ENCODE measurements around the gene LINGO4.

The LINGO4 gene, protein sequence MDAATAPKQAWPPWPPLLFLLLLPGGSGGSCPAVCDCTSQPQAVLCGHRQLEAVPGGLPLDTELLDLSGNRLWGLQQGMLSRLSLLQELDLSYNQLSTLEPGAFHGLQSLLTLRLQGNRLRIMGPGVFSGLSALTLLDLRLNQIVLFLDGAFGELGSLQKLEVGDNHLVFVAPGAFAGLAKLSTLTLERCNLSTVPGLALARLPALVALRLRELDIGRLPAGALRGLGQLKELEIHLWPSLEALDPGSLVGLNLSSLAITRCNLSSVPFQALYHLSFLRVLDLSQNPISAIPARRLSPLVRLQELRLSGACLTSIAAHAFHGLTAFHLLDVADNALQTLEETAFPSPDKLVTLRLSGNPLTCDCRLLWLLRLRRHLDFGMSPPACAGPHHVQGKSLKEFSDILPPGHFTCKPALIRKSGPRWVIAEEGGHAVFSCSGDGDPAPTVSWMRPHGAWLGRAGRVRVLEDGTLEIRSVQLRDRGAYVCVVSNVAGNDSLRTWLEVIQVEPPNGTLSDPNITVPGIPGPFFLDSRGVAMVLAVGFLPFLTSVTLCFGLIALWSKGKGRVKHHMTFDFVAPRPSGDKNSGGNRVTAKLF

GRCh38 chr1:151805066-151805820 lies at the start of gene LINGO4:
TSS of gene LINGO4 (minus strand) at chr1:151805419. CDS start at chr1:151802704, 2,715 bp downstream.
- no peak for DNase-seq (ENCODE audit: low read depth in 4 of 4, low spot score in 1 of 4)

- DNase-seq (ENCODE audit: low read depth in 4 of 4, low spot score in 1 of 4) = no peak
These were observed 49.4 kb upstream of the LINGO4 start for GRCh38 chr1:151854658-151855057.

GRCh38 chr1:151853411-151853943 lies 48.3 kb upstream of the LINGO4 start, which contains the start of gene THEM5:
TSS of gene THEM5 (minus strand) at chr1:151853712. CDS start at chr1:151853565, 147 bp downstream.
- DNase-seq (ENCODE audit: low read depth in 4 of 4, low spot score in 1 of 4) = no peak

DNA sequence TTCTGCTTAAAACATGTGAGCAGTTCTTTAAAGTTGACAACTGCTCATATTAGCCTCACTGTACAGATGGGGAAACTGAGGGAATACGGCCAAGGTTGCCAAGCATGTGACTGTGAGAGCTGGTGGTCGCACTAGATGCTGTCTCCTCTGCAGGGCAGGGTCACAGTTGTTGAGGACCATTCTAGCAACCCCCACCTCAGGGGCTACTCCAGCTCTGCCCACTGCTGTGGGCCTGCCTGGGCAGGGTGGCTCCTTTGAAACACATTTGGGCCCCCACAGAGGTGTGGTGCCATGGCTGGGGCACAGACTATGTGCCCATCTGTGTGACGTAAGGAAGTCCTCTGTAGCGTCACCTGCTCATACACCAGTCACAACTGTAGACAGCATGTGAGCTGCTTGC lies 47.5 kb upstream of the LINGO4 start:
- DNase-seq (ENCODE audit: low read depth in 4 of 4, low spot score in 1 of 4) = no peak

DNA sequence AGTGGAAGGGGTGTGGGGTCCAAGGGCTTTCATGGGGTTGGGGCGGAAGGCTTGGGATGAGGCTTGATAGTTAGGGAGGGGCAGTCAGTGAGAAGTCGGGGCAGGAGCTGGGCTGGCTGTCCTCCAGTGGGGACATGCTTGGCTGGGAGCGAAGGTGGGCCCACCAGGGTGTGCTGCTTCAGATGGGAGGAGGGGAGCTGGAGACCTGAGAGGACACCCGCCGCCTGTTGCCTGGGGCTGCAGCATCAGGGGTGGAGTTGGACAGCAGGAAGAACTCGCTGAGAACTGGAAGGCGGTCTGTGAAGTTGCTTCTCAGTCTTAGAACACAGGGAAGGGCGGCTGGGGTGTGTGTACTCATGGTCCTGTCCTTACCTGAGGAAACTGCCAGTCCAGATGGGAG lies 46.7 kb upstream of the LINGO4 start:
- no peak for DNase-seq (ENCODE audit: low read depth in 4 of 4, low spot score in 1 of 4)

DNA sequence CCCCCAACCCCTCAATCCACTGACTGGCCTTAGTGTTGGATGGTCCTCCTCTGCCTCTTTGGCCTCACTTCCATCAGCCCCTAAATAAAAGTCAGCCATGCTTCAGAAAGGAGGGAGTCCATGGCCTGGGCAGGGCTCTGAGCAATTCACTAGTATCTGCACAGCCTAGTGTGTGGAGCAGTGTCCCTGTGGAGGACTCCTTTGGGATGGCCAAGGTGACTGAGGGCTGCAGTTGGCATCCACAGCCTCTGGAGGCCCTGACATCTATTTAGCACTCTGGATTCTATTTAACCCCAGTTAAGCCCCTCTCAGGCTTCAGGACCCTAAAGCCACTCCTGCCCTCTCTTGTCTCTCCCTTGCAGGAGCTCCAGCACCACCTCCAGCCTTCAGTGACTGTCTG lies 44.7 kb upstream of the LINGO4 start:
- DNase-seq (ENCODE audit: low read depth in 4 of 4, low spot score in 1 of 4) = no peak

GRCh38 chr1:151849126-151849525 lies 43.9 kb upstream of the LINGO4 start:
- DNase-seq (ENCODE audit: low read depth in 4 of 4, low spot score in 1 of 4) = no peak

GRCh38 chr1:151847867-151848596 lies 42.8 kb upstream of the LINGO4 start:
- no peak for DNase-seq (ENCODE audit: low read depth in 4 of 4, low spot score in 1 of 4)

DNA sequence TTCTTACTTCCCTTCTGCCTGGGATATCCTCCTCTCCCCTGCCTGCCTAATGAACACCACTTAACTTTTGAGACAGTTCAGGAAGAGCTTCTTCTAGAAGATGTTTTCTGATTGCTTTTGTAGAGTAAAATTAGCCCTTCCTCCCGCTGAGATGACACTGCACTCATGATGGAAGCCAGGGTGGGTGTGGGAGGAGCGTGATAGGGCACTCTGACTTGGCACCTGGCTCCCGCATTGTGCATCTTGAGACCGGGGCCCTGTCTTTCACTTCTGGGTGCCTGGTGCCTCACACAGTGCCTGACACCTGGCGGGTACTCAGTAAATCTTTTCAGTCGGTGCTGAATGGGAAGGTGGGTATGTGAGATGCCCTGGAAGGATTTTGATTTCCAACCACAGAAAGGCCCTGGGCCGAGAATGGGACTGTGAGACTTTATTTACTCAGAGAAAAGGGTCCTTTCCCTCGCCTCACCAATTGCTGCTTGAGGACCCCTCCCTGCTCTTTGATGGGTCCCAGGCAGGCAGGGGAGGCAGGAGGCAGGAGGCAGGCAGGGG lies 41.5 kb upstream of the LINGO4 start:
- no peak for DNase-seq (ENCODE audit: low read depth in 4 of 4, low spot score in 1 of 4)

DNA sequence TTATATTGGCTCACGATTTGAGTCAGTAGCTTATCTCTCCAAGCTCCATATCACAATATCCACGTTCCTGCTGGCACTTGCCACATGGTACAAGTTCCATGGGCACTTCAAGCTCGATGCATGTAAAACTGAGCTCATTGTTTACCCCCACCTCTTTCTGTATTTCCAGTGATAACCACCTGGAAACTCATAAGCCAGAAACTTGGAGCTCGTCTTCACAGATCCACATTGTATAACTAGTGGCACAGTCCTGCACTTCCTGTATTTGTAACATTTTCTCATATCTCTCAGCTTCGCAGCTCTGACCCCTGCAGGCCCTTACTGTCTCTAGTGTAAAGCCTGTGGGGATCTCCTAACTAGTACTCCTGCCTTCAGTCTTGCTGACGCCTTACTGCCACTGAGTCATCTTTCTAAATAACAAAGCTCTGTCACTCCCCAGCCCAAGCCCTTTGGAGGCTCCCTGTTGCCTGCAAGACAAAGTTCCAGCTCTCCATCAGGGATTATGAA lies 40.9 kb upstream of the LINGO4 start:
- DNase-seq (ENCODE audit: low read depth in 4 of 4, low spot score in 1 of 4) = no peak

GRCh38 chr1:151843398-151843797 lies 38.2 kb upstream of the LINGO4 start:
- no peak for DNase-seq (ENCODE audit: low read depth in 4 of 4, low spot score in 1 of 4)

GRCh38 chr1:151841141-151841540 lies 35.9 kb upstream of the LINGO4 start:
- no peak for DNase-seq (ENCODE audit: low read depth in 4 of 4, low spot score in 1 of 4)

GRCh38 chr1:151840421-151840820 lies 35.2 kb upstream of the LINGO4 start:
- DNase-seq (ENCODE audit: low read depth in 4 of 4, low spot score in 1 of 4) = no peak

DNA sequence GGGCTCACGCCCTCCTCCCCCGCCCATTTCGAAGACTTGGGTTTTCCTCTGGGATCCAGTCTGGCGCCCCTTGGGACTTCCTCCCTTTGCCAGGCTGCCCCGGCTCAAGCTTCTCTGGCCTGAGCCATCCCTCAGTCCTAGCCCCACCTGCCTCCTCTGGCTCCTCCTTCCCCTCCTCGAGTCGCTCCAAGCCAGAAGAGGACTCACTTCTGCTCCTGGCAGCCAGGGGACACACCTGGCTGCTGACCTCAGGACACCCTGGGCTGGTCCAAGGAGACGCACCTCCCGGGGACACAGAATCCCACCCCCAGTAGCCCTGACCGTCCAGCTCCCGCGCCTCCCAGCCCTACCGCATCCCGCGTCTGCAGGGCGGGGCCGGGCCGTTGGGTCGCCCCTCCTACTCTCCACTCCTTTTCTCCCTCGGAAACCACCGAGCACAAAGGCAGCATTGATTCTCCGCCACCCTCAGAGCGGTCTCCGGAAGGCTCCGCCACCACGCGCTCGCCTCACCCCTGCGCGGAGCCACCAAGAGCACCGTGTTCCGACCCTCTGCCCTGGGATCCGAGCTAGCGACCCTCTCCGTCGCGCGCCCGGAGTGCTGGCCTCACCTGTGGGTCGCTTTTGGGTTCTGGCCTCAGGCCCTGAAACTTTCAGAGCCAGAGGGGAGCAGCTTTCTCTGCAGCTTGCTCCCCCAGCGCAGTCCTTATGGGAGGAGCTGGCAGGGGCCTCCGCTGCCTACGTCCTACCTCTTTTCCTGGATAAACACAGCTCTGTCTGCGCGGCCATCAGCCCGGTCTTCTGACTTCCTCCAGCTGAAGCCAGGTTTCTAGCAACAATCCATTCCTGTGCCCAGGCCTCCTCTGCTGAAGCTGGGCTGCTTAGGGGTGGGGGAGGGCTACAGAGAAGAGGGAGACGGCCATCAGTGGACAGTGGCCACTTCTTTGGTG lies 34.5 kb upstream of the LINGO4 start, which contains the start of gene C2CD4D:
Gene C2CD4D, minus strand, starts transcription at position 364 of the 947 bp plus-strand sequence. CDS start 831 bp downstream, outside the sequence.
- peak in 2 of 4 experiments; percentile 52 to 57 for DNase-seq (ENCODE audit: low read depth in 4 of 4, low spot score in 1 of 4)

DNA sequence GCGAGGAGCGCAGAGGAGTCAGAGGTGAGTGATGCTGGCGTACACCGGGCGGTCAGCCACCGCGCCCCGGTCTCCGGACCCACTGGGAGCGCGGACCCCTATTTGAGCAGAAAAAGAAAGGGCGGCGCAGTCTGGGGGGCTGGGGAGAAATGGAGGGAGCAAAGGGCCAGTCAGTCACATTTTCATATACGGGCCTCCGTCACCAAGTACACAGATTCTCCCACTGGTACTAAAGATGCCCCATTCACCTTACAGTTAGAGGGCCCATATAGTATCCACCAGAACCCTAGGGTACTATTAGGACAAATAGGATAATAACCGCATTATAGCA lies 33.8 kb upstream of the LINGO4 start:
- no peak for DNase-seq (ENCODE audit: low read depth in 4 of 4, low spot score in 1 of 4)

- DNase-seq (ENCODE audit: low read depth in 4 of 4, low spot score in 1 of 4) = no peak
These were observed 33.2 kb upstream of the LINGO4 start for GRCh38 chr1:151838222-151839081.

DNA sequence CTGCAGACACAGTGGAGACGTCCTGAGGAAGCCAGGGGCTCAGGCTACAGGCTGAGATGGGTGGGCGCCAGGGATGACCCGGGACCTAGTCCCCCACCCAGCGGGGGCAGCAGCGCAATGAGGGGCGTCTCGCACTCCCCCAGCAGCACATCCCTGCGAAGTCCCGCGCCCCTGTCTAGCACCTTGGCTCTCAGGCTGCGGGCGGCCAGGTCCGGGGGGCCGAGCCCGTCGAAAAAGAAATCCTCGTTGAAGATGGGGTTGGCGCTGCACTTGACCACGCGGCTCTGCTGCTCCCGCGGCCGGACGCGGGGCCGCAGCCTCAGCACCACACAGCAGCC lies 32.6 kb upstream of the LINGO4 start:
- DNase-seq (ENCODE audit: low read depth in 4 of 4, low spot score in 1 of 4) = no peak

DNA sequence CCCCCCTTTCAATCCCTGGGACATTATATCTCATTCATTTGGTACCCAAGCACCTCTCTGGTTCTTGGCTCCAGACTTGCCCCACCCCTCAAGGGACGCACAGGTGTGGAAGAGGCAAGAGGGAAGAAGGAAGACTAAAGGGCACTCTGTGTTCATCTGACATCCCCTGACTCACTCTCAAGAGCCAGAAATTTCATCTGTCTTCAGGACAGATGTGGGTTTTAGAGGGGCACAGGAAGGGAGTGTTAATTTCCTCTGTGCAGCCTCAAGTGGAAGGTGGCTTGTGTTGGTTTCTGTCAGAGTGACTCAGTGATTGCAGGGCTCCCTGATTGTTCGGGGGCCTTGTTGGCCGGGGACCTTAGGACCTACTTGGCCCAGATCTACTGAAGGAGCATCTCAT lies 32.0 kb upstream of the LINGO4 start:
- DNase-seq (ENCODE audit: low read depth in 4 of 4, low spot score in 1 of 4) = no peak

- DNase-seq (ENCODE audit: low read depth in 4 of 4, low spot score in 1 of 4) = no peak
These were observed 30.4 kb upstream of the LINGO4 start for GRCh38 chr1:151835596-151835995.
